ENCODE measurements around the gene FHOD1. TPM values are rescaled to one million over a fixed set of nuclear protein-coding genes. Genes with fewer than 3 reads are reported as not detected.

The FHOD1 gene
- total and polyA plus RNA-seq, 7 donors: 4.8 to 25.2 (median 9.2) TPM

DNA sequence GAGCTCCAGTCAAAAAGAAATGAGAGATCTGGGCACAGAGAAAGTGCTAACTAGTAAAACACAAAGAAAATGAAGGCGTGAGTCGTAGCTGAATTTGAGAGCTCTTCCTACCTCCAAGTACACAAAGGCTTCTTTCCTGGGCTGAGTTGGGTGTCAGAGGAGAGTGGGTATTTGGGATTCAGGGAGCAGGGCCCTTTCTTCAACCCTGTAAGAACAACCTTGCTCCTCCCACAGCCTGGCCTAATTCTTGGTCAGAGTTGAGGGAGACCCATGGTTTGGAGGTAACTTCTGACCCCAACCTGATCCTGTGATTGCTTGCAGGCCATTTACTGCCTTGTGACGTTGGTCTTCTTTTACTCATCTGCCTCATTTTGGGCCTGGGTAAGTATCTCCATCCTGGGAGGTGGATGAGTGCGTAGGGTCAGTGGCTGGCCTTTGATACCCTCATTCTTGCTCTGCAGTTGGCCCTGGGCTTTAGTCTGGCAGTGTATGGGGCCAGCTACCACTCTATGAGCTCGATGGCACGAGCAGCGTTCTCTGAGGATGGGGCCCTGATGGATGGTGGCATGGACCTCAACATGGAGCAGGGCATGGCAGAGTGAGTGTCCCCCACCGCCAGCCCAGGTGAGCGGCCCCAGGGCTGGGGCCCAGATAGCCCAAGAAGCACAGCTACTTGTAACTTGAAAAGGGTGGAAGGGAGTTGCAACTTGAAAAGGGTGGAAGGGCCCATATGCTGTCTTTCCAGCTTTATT lies 19.1 kb downstream of the FHOD1 start:
- Histone ChIP-seq H3K36me3 (peaks cover 12 to 45% (median 37%) of the 10 kb centered on the region in 4 donors), H3K4me3 (peak overlapping the region in 3 of 4 donors; percentile 87 to 99 (median 92))
- WGBS, 2 donors: 84 to 91% methylated on average over 9 of the region's 9 CpGs

DNA sequence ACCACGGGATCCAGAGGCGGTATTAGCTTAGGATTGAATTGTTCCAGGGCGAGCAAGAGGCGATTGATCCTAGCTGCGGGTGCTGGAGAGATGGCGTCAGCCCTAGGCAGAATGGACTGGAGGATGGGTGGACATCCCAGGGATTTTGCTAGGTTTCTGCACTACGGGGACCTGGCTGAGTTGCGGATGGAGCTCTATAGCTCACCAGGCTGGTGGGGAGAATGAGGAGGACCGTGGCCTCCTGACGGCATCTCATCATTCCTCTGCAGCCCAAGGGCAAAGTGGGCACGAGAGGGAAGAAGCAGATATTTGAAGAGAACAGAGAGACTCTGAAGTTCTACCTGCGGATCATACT lies 19.7 kb downstream of the FHOD1 start:
- Histone ChIP-seq H3K36me3 (peaks cover 12 to 42% (median 37%) of the 10 kb centered on the region in 4 donors), H3K4me1 (peaks cover 0 to 26% (median 21%) of the 10 kb centered on the region in 4 donors), H3K9me3 (no peaks in the 10 kb centered on the region), H3K4me3 (peak overlapping the region; percentile 86 to 99 (median 90)), H3K27me3 (no peaks in the 10 kb centered on the region), H3K27ac (peak overlapping the region; percentile 81 to 85 (median 83))
- intact Hi-C loops (cut with DNase I): loop anchor here (1.0 to 5.0 kb wide), 3 partner anchors 20 to 620 kb away; partner anchors contain the start of genes CENPT, E2F4, FHOD1 and NUTF2
- no peak for TF ChIP-seq CTCF (IDR thresholded peaks at IDR 0.05)
- no peak for TF ChIP-seq POLR2A (IDR thresholded peaks at IDR 0.05)
- TF ChIP-seq EP300 (IDR thresholded peaks at IDR 0.05): no peak
- TF ChIP-seq POLR2AphosphoS5 (IDR thresholded peaks at IDR 0.05): no peak
- 9 to 16% methylated on average over 12 of the region's 12 CpGs for WGBS, 2 donors
- no peak for DNase-seq

More for the DNA sequence above, 19.1 kb downstream of the FHOD1 start:
- Histone ChIP-seq H3K27ac (no peak overlapping the region), H3K27me3 (no peaks in the 10 kb centered on the region), H3K4me1 (peaks cover 0 to 26% (median 21%) of the 10 kb centered on the region in 4 donors), H3K9me3 (no peaks in the 10 kb centered on the region)
- intact Hi-C loops (cut with DNase I): loop anchor here (5.0 kb wide), 1 partner anchor 619 kb away; the partner anchor contains the start of genes CENPT and NUTF2
- TF ChIP-seq CTCF (IDR thresholded peaks at IDR 0.05): no peak
- TF ChIP-seq EP300 (IDR thresholded peaks at IDR 0.05): no peak
- no peak for TF ChIP-seq POLR2AphosphoS5 (IDR thresholded peaks at IDR 0.05)
- TF ChIP-seq POLR2A (IDR thresholded peaks at IDR 0.05): no peak
- DNase-seq: no peak

GRCh38 chr16:67226804-67227566 lies 20.3 kb downstream of the FHOD1 start, which contains the start of gene TMEM208:
TSS of gene TMEM208 (plus strand) at chr16:67227130. CDS start at chr16:67227219, 89 bp downstream.
- intact Hi-C loops (cut with DNase I): loop anchor here (1.0 to 5.0 kb wide), 3 partner anchors 20 to 620 kb away; partner anchors contain the start of genes CENPT, E2F4, FHOD1 and NUTF2
- H3K36me3 ChIP-seq: peaks cover 12 to 41% (median 36%) of the 10 kb centered on the region in 4 donors
- H3K4me3 ChIP-seq: peak within 1 kb of the TSS; percentile 86 to 99 (median 90)
- no peaks in the 10 kb centered on the region for H3K27me3 ChIP-seq
- no peaks in the 10 kb centered on the region for H3K9me3 ChIP-seq
- H3K27ac ChIP-seq: peak within 1 kb of the TSS; percentile 81 to 85 (median 83)
- 1% methylated on average over 46 of the region's 46 CpGs for WGBS, 2 donors
- peak; percentile 99 for DNase-seq
- peak; percentile 73 to 83 for TF ChIP-seq POLR2A (IDR thresholded peaks at IDR 0.05)
- TF ChIP-seq EP300 (IDR thresholded peaks at IDR 0.05): peak in 1 of 4 donors; percentile 46
- TF ChIP-seq POLR2AphosphoS5 (IDR thresholded peaks at IDR 0.05): peak; percentile 96 to 98 (median 97)
- peak in 1 of 4 experiments; percentile 7 for TF ChIP-seq CTCF (IDR thresholded peaks at IDR 0.05)
- peaks cover 0 to 26% (median 21%) of the 10 kb centered on the region in 4 donors for H3K4me1 ChIP-seq

DNA sequence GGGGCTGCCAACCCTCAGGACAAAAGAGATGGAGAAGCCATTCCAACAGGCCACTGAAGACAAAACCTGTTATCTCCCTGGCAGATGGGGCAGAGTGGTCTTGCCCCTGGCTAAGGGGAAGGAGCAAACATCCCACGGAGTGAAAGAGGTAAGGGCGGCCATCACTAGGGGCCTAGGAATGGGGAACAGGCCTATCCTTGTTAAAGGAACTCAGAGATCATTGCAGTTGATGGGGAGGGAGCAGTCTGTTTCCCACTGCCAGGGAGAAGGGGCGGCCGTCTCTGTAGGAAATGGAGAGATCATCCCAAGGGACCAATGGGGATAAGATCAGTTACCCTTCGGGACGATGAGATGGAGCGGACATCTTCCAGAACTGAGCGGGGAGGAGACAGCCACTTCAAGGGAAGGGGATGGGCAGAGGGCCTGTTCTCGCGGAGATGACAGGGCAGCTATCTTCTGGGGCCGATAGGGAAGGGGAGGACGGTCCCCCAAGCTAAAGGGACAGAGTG lies 20.9 kb downstream of the FHOD1 start:
- WGBS, 2 donors: 15 to 38% methylated on average over 12 of the region's 12 CpGs
- Histone ChIP-seq H3K4me1 (peaks cover 0 to 26% (median 21%) of the 10 kb centered on the region in 4 donors), H3K27me3 (no peaks in the 10 kb centered on the region), H3K9me3 (no peaks in the 10 kb centered on the region), H3K4me3 (peak overlapping the region; percentile 86 to 99 (median 90)), H3K27ac (peak overlapping the region; percentile 81 to 85 (median 83)), H3K36me3 (peaks cover 12 to 34% (median 30%) of the 10 kb centered on the region in 4 donors)
- no peak for DNase-seq
- TF ChIP-seq EP300 (IDR thresholded peaks at IDR 0.05) (no peak), POLR2A (IDR thresholded peaks at IDR 0.05) (no peak), POLR2AphosphoS5 (IDR thresholded peaks at IDR 0.05) (no peak), CTCF (IDR thresholded peaks at IDR 0.05) (no peak)
- intact Hi-C loops (cut with DNase I): loop anchor here (2.0 to 5.0 kb wide), 2 partner anchors 34 to 621 kb away; partner anchors contain the start of genes CENPT, E2F4 and NUTF2
